ENCODE measurements around the gene DHCR24.

Gene DHCR24

DNA sequence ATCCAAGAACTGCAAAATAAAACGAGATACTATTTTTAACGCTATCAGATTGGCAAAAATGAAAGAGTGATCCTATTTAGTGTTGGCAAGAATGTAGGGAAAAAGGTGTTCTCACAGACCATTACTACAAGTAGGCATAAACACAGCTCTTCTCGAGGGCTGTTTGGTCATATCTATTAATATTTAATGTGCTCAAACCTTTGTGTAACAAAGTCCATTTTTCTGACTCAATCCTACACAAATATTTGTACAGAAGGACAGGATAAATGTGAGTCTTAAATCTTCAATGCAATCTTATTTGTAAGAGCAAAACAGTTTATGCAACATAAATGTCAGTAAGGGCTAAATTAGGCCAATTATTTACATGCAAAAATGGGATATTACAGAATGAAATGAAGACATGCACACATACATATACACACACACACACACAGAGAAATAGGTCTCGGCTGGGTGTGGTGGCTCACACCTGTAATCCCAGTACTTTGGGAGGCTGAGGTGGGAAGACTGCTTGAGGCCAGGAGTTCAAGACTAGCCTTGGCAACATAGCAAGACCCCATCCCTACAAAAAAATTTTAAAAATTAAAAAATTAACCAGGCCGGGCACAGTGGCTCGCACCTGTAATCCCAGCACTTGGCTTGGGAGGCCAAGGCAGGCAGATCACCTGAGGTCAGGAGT is 17.7 kb downstream of the DHCR24 start:
- H3K36me3 ChIP-seq = peaks cover 24% of the 10 kb centered on the region
- no peaks in the 10 kb centered on the region for H3K27me3 ChIP-seq
- DNase-seq = no peak
- H3K4me3 ChIP-seq (ENCODE audit: low read depth, low read length) = no peak overlapping the region
- no peaks in the 10 kb centered on the region for H3K9me3 ChIP-seq
- no peaks in the 10 kb centered on the region for H3K4me1 ChIP-seq
- TF ChIP-seq, protein P1, sequence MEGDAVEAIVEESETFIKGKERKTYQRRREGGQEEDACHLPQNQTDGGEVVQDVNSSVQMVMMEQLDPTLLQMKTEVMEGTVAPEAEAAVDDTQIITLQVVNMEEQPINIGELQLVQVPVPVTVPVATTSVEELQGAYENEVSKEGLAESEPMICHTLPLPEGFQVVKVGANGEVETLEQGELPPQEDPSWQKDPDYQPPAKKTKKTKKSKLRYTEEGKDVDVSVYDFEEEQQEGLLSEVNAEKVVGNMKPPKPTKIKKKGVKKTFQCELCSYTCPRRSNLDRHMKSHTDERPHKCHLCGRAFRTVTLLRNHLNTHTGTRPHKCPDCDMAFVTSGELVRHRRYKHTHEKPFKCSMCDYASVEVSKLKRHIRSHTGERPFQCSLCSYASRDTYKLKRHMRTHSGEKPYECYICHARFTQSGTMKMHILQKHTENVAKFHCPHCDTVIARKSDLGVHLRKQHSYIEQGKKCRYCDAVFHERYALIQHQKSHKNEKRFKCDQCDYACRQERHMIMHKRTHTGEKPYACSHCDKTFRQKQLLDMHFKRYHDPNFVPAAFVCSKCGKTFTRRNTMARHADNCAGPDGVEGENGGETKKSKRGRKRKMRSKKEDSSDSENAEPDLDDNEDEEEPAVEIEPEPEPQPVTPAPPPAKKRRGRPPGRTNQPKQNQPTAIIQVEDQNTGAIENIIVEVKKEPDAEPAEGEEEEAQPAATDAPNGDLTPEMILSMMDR (IDR thresholded peaks at IDR 0.05; ENCODE audit: low read depth, low read length) = no peak

DNA sequence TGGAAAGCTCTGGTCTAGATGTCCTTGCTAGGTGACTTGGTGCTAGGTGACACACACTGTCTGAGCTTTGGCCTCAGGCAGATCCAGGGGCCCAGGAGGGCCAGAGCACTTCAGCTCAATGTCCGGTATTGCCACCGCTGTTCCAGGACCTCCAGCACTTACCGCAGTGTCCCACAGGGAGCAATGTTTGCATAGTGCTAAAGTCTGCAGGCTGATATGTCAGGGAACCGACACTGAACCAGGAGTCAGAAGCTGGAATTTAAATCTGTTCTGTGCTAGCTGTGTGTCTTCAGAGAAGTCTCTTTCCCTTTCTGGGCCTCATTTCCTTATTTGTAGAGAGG is 19.3 kb downstream of the DHCR24 start:
- H3K9me3 ChIP-seq = no peaks in the 10 kb centered on the region
- H3K36me3 ChIP-seq = peaks cover 30% of the 10 kb centered on the region
- no peak for DNase-seq
- H3K4me1 ChIP-seq = no peaks in the 10 kb centered on the region
- no peak overlapping the region for H3K4me3 ChIP-seq (ENCODE audit: low read depth, low read length)
- TF ChIP-seq, protein P1 (IDR thresholded peaks at IDR 0.05; ENCODE audit: low read depth, low read length) = no peak
- H3K27me3 ChIP-seq = no peaks in the 10 kb centered on the region

DNA sequence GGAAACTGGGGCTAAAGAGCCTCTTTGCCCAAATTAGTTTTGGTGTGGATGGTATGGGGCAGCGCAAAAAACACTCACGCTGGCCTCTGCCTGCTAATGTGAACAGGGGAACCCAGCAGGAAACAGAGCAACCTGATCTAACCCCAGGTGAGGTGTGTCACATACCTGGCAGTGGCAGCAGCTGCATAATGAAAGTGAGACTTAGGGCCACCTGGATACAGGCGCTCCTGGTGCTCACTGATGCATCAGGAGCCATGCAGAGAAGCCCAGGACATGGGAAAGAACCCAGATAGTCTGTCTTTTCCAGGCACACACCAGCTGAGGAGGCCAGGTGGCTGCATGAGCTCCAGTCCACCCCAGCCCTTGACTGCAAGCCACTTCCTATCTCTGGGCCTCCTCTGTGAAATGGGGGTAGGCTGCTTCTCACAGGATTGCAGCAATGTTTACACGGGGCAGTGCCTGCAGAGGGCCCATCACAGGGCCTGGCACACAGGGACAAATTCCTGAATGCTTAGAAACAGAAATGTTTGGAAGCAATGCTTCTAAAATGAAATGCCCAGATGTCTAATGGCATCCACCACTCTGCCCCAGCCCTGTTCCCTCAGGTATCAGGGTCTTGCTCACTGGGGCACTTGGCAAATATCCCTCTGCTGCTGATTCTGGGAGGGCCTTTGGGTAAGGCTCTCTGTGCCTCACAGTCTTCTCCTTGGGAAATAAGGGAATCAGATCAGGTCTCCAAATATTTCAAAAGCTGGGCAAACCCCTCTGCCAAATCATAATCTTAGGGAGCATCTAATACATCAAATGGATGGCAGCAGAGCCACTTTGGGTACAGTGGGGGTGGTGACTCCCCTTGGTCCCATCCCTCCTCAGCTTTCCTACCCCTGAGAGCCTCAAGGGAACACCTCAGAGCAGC is 19.9 kb downstream of the DHCR24 start:
- H3K27me3 ChIP-seq = no peaks in the 10 kb centered on the region
- H3K4me3 ChIP-seq (ENCODE audit: low read depth, low read length) = no peak overlapping the region
- H3K36me3 ChIP-seq = peaks cover 35% of the 10 kb centered on the region
- no peaks in the 10 kb centered on the region for H3K9me3 ChIP-seq
- TF ChIP-seq, protein P1 (IDR thresholded peaks at IDR 0.05; ENCODE audit: low read depth, low read length) = no peak
- no peak for DNase-seq
- H3K4me1 ChIP-seq = no peaks in the 10 kb centered on the region

DNA sequence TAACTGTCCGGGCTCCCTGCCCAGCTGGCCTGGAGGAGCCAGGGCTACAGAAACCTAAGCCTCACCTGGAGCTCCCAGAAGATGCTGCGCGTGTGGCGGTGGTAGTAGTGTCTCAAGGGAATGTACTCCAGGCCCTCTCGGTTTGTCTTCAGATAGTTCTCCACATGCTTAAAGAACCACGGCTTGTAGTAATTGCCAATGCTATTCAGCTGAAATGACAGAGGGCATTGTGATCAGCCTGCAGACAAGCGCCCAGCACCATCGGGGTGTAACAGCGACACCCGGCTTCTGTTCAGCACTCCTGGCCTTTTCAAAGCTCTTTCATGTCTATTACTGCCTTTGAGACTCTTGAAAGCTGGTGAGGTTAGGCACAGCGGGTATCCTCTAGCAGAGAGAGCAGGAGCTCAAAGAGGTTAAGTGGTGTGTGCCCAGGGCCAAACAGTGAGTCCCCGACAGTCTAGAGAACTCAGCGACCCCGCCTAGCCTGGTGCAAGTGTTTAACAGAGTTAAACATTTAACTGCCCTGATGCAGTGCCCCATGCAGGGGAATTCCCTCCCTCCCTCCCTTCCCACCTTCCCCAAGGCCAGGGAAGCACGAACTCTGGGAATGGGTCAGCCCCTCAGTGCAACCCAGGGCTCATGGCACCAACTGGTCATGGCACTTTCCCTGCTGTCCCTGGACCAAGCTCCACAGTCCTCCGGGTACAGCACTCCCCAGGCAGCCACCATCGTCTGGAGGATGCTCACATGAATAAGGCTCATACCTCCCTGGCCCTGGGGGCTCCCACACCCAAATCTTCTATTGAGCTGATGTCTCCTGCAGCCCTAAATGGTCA is 21.5 kb downstream of the DHCR24 start:
- H3K4me3 ChIP-seq (ENCODE audit: low read depth, low read length) = no peak overlapping the region
- no peaks in the 10 kb centered on the region for H3K27me3 ChIP-seq
- H3K4me1 ChIP-seq = no peaks in the 10 kb centered on the region
- no peak for DNase-seq
- no peaks in the 10 kb centered on the region for H3K9me3 ChIP-seq
- TF ChIP-seq, protein P1 (IDR thresholded peaks at IDR 0.05; ENCODE audit: low read depth, low read length) = no peak
- peaks cover 28% of the 10 kb centered on the region for H3K36me3 ChIP-seq

DNA sequence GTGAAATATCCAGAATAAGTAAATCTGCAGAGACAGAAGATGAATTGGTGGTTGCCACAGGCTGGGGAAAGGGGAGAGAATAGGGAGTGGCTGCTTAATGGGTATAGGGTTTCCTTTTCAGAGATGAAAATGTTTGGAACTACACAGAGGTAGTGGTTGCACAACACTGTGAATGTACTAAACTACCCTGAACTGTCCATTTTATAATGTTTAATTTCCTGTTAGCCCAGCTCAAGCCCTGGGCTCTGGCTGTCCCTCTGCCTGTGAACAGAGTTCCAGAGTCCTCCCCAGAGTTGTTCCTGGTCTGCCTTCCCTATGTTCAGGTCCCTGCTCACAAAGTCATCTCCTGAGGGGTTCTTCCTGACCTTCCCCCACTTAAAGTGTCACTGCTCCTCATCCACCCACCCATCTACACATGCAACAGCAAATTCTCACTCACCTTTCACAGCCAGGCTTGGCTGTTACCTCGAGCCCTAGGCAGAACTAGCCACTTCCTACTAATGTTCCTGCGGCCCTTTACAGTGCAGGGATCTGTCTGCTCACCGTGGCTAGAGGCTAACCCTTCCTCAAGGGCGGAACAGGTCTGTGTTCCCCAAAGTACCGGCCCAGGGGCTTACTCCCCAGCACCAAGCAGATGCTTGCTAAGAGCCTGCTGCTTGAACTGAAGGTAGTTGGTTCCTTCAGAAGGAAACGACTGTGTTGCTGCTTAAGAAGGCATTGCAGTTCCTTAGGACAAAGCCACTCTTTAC is 22.4 kb downstream of the DHCR24 start:
- H3K36me3 ChIP-seq = peaks cover 26% of the 10 kb centered on the region
- TF ChIP-seq, protein P1 (IDR thresholded peaks at IDR 0.05; ENCODE audit: low read depth, low read length) = no peak
- H3K4me3 ChIP-seq (ENCODE audit: low read depth, low read length) = no peak overlapping the region
- no peaks in the 10 kb centered on the region for H3K4me1 ChIP-seq
- no peaks in the 10 kb centered on the region for H3K9me3 ChIP-seq
- no peak for DNase-seq
- no peaks in the 10 kb centered on the region for H3K27me3 ChIP-seq

All from BE2C (cell line).